B cell (primary cell): ENCODE data around the gene PADI4. TPM values are rescaled to one million over a fixed set of nuclear protein-coding genes. Genes with fewer than 3 reads are reported as not detected.
"Not testable (repeated sequence)": the region's sequence is repeated elsewhere in the genome, so short reads cannot be mapped to it uniquely, and the experiment has no call there.

Source experiments
- ATAC-seq: fragments of 200-7000 bp; cut with Tn5 transposase; one replicate; pipeline ENCODE4 v1.10.0; 2021; ENCODE audit warnings: low read depth, mild to moderate bottlenecking, moderate number of reproducible peaks, moderate library complexity
- CTCF ChIA-PET: fragments of 350-600 bp; sonication (Branson Sonifier 250); formaldehyde crosslinking; loops from one replicate; lab custom pipeline; 2021; ENCODE audit warnings: antibody characterized with exemption, inconsistent platforms; lab: Charles Lee
- POLR2A ChIA-PET: fragments of 350-600 bp; sonication (Branson Sonifier 250); formaldehyde crosslinking; loops from one replicate; lab custom pipeline; 2021; ENCODE audit warnings: antibody characterized with exemption; lab: Charles Lee
- DNase-seq: peaks from one replicate; pipeline ENCODE4 v3.0.0; 2013
- H2AFZ ChIP-seq: 2 replicates; pipeline ENCODE4 v1.6.1; 2012; ENCODE audit warnings: mild to moderate bottlenecking, low read depth, low read length; ENCODE audit not compliant: insufficient read depth, poor library complexity, severe bottlenecking
- H3K27ac ChIP-seq, 2 donors: 1 replicate in 1 of 2; 2 replicates in 1 of 2; pipeline ENCODE4 v1.5.1; 2012 to 2013; ENCODE audit warnings: low read length in 2 of 2, mild to moderate bottlenecking in 2 of 2, moderate library complexity in 1 of 2
- H3K27me3 ChIP-seq, 4 experiments: fragments of 200-600 bp in 1 of 4; sonication (generic) in 1 of 4; replicated peaks in 1 of 4; 1 replicate in 2 of 4; 2 replicates in 2 of 4; pipeline versions ENCODE4 v1.6.1 to v1.7.0; 2013 to 2016; ENCODE audit warnings: low read length in 3 of 4, mild to moderate bottlenecking in 2 of 4, mixed read lengths in 1 of 4, moderate library complexity in 1 of 4; ENCODE audit not compliant: insufficient read depth in 4 of 4, control insufficient read depth in 3 of 4; ENCODE audit errors: control extremely low read depth in 1 of 4
- H3K36me3 ChIP-seq, 2 experiments: replicated peaks in 1 of 2; 1 replicate in 1 of 2; 2 replicates in 1 of 2; pipeline versions ENCODE4 v1.6.1 to v1.7.1; 2013; ENCODE audit warnings: low read length in 1 of 2; ENCODE audit not compliant: insufficient read depth in 2 of 2, control insufficient read depth in 1 of 2; ENCODE audit errors: control extremely low read depth in 1 of 2, extremely low read depth in 1 of 2
- H3K4me1 ChIP-seq, 2 donors: fragments of 200-600 bp in 1 of 2; sonication (generic) in 1 of 2; 1 replicate in 1 of 2; 2 replicates in 1 of 2; pipeline versions ENCODE4 v1.5.1 to v1.6.1; 2013 to 2017; ENCODE audit warnings: low read length in 2 of 2; ENCODE audit not compliant: control insufficient read depth in 2 of 2, insufficient read depth in 2 of 2
- H3K4me2 ChIP-seq: replicated peaks from 2 replicates; pipeline ENCODE3; 2012; ENCODE audit warnings: mild to moderate bottlenecking, low read depth, low read length; ENCODE audit not compliant: poor library complexity, severe bottlenecking
- H3K4me3 ChIP-seq, 5 experiments: fragments of 200-600 bp in 1 of 5; sonication (generic) in 1 of 5; 1 replicate in 3 of 5; 2 replicates in 2 of 5; pipeline versions ENCODE4 v1.5.1 to v1.7.0; 2011 to 2016; ENCODE audit warnings: low read length in 4 of 5, mild to moderate bottlenecking in 4 of 5, low read depth in 2 of 5, control low read depth in 1 of 5, moderate library complexity in 1 of 5; ENCODE audit not compliant: insufficient read depth in 1 of 5; ENCODE audit errors: control extremely low read depth in 1 of 5, extremely low read depth in 1 of 5
- H3K79me2 ChIP-seq: fragments of 200-600 bp; sonication (generic); one replicate; pipeline ENCODE4 v1.6.0; 2016; ENCODE audit warnings: low read length; ENCODE audit not compliant: control insufficient read depth, insufficient read depth
- H3K9ac ChIP-seq: fragments of 200-600 bp; sonication (generic); 2 replicates; pipeline ENCODE4 v1.6.1; 2017; ENCODE audit warnings: mild to moderate bottlenecking, low read length, moderate library complexity
- H3K9me3 ChIP-seq, 3 donors: one replicate each; pipeline versions ENCODE4 v1.6.1 to v1.7.1; 2013; ENCODE audit warnings: low read length in 2 of 3; ENCODE audit not compliant: control insufficient read depth in 2 of 3, insufficient read depth in 1 of 3; ENCODE audit errors: control extremely low read depth in 1 of 3
- H4K20me1 ChIP-seq: 2 replicates; pipeline ENCODE4 v1.6.0; 2012; ENCODE audit warnings: mild to moderate bottlenecking, low read length; ENCODE audit not compliant: insufficient read depth, control insufficient read depth, poor library complexity, severe bottlenecking
- H3K27ac Mint-ChIP-seq: one replicate; pipeline ENCODE4 v1.8.0; 2021; ENCODE audit warnings: mixed read lengths
- H3K27me3 Mint-ChIP-seq: one replicate; pipeline ENCODE4 v1.8.0; 2021; ENCODE audit warnings: mixed read lengths
- H3K4me1 Mint-ChIP-seq: one replicate; pipeline ENCODE4 v1.8.0; 2021; ENCODE audit warnings: mixed read lengths
- H3K4me3 Mint-ChIP-seq: one replicate; pipeline ENCODE4 v1.8.0; 2021; ENCODE audit warnings: mixed read lengths
- H3K9me3 Mint-ChIP-seq: one replicate; pipeline ENCODE4 v1.8.0; 2022; ENCODE audit warnings: mixed read lengths; ENCODE audit not compliant: insufficient read depth
- WGBS: methylation state at CpG from one replicate; pipeline ENCODE4 v1.1.5; 2013; ENCODE audit warnings: missing lambda C conversion rate; ENCODE audit not compliant: insufficient coverage; 5-methylcytosine and 5-hydroxymethylcytosine counted together
- intact Hi-C: fragments of 100-400 bp; cut with micrococcal nuclease; formaldehyde crosslinking; loops from one replicate; pipeline ENCODE4 v1.10.0; 2022
- polyA plus RNA-seq: library from polyadenylated mRNA; depleted of rRNA; stranded (reverse); fragments of >200 nt; gene quantifications from 2 replicates; pipeline ENCODE4 v1.2.3, GENCODE V29; 2012
- total RNA-seq, 2 donors: library from RNA; stranded (reverse); fragments of 120-200 nt in 1 of 2; gene quantifications; 1 replicate in 1 of 2; 2 replicates in 1 of 2; pipeline versions ENCODE4 v1.2.3 to v1.2.4, GENCODE V29; 2013 to 2022

The PADI4 gene
- total and polyA plus RNA-seq, 2 donors (not counting 1 experiment from before 2014, with no cell fraction given): 0.44 to 0.85 TPM

- H3K27me3 ChIP-seq, H3K4me2 ChIP-seq, DNase-seq, H3K27ac Mint-ChIP-seq, H3K79me2 ChIP-seq, H3K4me1 ChIP-seq, H3K9ac ChIP-seq, H3K27me3 Mint-ChIP-seq, H2AFZ ChIP-seq, H3K9me3 ChIP-seq, H3K4me1 Mint-ChIP-seq, H3K4me3 Mint-ChIP-seq, POLR2A ChIA-PET, H3K9me3 Mint-ChIP-seq, H3K4me3 ChIP-seq, H3K27ac ChIP-seq, ATAC-seq: not testable (repeated sequence)
- Histone ChIP-seq H4K20me1 (peaks cover 17% of the 10 kb centered on the region), H3K36me3 (peaks cover 0 to 51% of the 10 kb centered on the region in 2 experiments)
- 94% methylated on average over 11 of the region's 16 CpGs for WGBS
- intact Hi-C loops: loop anchor here (2.0 kb wide), 1 partner anchor 282 kb away; no protein-coding TSS in a partner anchor
- CTCF ChIA-PET: interaction anchor here (0.9 to 1.6 kb wide), 3 partner anchors 169 to 346 kb away, joined by 3 to 5 read pairs (median 4); no protein-coding TSS in a partner anchor
These were observed 98.9 kb downstream of the PADI4 start for GRCh38 chr1:17406760-17407475.

DNA sequence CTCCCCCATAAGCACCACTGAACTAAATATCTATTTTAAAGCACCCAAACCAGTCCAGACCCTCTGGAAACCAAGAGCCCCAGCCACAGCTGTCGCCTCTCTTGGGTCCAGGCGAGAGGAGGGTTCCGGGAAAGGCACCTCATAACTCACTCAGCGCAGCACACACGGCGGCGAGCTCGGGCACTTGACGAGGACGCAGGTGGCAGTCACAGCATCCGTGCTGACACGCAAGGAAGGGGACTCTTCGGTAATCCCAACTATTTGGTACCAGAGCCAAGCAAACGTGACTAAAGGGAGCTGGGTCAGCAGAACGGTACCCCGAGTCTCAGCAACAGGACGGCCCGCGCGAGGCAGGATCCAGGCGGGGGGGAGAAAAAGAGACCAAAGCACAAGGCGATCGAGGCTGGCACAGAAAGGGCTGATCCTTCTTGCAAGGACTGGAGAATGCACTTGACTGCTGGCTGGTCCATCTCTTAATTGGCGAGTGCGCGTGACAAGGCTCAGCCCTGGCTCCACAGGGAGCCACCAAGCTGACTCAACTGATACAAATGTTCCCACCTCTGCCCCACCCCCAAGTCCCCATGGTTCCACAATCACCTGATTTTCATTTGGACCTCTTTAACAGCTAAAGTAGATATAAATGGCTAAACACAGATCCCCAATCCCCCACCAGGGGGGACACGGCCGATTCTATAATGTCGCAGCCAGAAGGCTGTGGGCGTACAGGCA, 100.0 kb downstream of the PADI4 start:
- H3K27me3 ChIP-seq, H3K4me1 ChIP-seq, H3K27ac ChIP-seq, H2AFZ ChIP-seq, ATAC-seq, H3K4me3 Mint-ChIP-seq, H3K9me3 ChIP-seq, POLR2A ChIA-PET, H3K9ac ChIP-seq, H3K4me3 ChIP-seq, H3K79me2 ChIP-seq, CTCF ChIA-PET, H3K4me1 Mint-ChIP-seq, H3K27me3 Mint-ChIP-seq, DNase-seq, H3K9me3 Mint-ChIP-seq, H3K27ac Mint-ChIP-seq, H3K4me2 ChIP-seq: not testable (repeated sequence)
- peaks cover 0 to 61% of the 10 kb centered on the region in 2 experiments for H3K36me3 ChIP-seq
- H4K20me1 ChIP-seq: peaks cover 27% of the 10 kb centered on the region
- intact Hi-C loops: loop anchor here (2.0 kb wide), 1 partner anchor 283 kb away; no protein-coding TSS in a partner anchor
- 98% methylated on average over 26 of the region's 30 CpGs for WGBS
